Naive thymus-derived CD8-positive, alpha-beta T cell (primary cell): ENCODE data around the gene PAX7. TPM values are rescaled to one million over a fixed set of nuclear protein-coding genes. Genes with fewer than 3 reads are reported as not detected.

ENCODE experiments used
- ATAC-seq, 2 donors: fragments of 150-1000 bp; cut with Tn5 transposase in 1 of 2; sonication (Bioruptor Pico), chemical (Tn5 transposase) in 1 of 2; 1 replicate in 1 of 2; 2 replicates in 1 of 2; pipeline ENCODE4 v1.10.0; 2021; ENCODE audit warnings: mild to moderate bottlenecking in 2 of 2, moderate library complexity in 2 of 2
- POLR2A ChIA-PET: fragments of 350-600 bp; sonication (Branson Sonifier 250); formaldehyde crosslinking; loops from one replicate; lab custom pipeline; 2021; ENCODE audit warnings: antibody characterized with exemption; lab: Charles Lee
- DNase-seq, 10 donors: peaks; one replicate each; pipeline versions ENCODE4 v3.0.0 to v3.0.0-alpha.2; 2020 to 2022
- H3K27ac Mint-ChIP-seq, 10 donors: one replicate each; pipeline ENCODE4 v1.8.0; 2020 to 2022; ENCODE audit warnings: mild to moderate bottlenecking in 10 of 10, mixed read lengths in 10 of 10, moderate library complexity in 4 of 10, inconsistent platforms in 1 of 10
- H3K27me3 Mint-ChIP-seq, 5 donors: one replicate each; pipeline ENCODE4 v1.8.0; 2021 to 2022; ENCODE audit warnings: mixed read lengths in 5 of 5
- H3K36me3 Mint-ChIP-seq, 3 donors: one replicate each; pipeline ENCODE4 v1.8.0; 2020 to 2022; ENCODE audit warnings: mixed read lengths in 3 of 3, mild to moderate bottlenecking in 2 of 3, inconsistent platforms in 1 of 3
- H3K4me1 Mint-ChIP-seq, 4 donors: one replicate each; pipeline ENCODE4 v1.8.0; 2021 to 2022; ENCODE audit warnings: mixed read lengths in 4 of 4
- H3K4me3 Mint-ChIP-seq, 10 donors: one replicate each; pipeline ENCODE4 v1.8.0; 2020 to 2022; ENCODE audit warnings: mild to moderate bottlenecking in 10 of 10, mixed read lengths in 10 of 10, moderate library complexity in 6 of 10, inconsistent platforms in 1 of 10
- H3K9me3 Mint-ChIP-seq, 9 donors: one replicate each; pipeline ENCODE4 v1.8.0; 2020 to 2022; ENCODE audit warnings: mixed read lengths in 9 of 9, mild to moderate bottlenecking in 3 of 9, inconsistent platforms in 1 of 9, moderate library complexity in 1 of 9
- polyA plus RNA-seq, 3 donors: library from polyadenylated mRNA; unstranded; fragments of 300-500 nt; fragmentation: Illumina TruSeq; gene quantifications; one replicate each; pipeline ENCODE4 v1.2.3, GENCODE V29; 2021
- total RNA-seq, 8 experiments: library from RNA in 2 of 8; stranded (reverse) in 2 of 8; gene quantifications; one replicate each; pipeline ENCODE4 v1.2.3 and lab custom pipeline; 2021 to 2026

Gene PAX7
- total and polyA plus RNA-seq, 5 experiments from 2014 or later = not detected

- DNase-seq = no peak
- POLR2A ChIA-PET = no interaction called here
- H3K27ac Mint-ChIP-seq = no peak overlapping the region
- no peak overlapping the region for H3K4me3 Mint-ChIP-seq
- H3K36me3 Mint-ChIP-seq = no peaks in the 10 kb centered on the region
- peaks cover 0 to 14% (median 2%) of the 10 kb centered on the region in 5 donors for H3K27me3 Mint-ChIP-seq
- H3K9me3 Mint-ChIP-seq = no peaks in the 10 kb centered on the region
- ATAC-seq = no peak
- peaks cover 14 to 69% (median 42%) of the 10 kb centered on the region in 4 donors for H3K4me1 Mint-ChIP-seq
Measured at GRCh38 chr1:18658831-18659230, 28.2 kb downstream of the PAX7 start.

GRCh38 chr1:18661404-18662285 lies 31.0 kb downstream of the PAX7 start:
- Mint-ChIP-seq H3K27me3 (peaks cover 0 to 11% (median 2%) of the 10 kb centered on the region in 5 donors), H3K9me3 (no peaks in the 10 kb centered on the region), H3K36me3 (no peaks in the 10 kb centered on the region), H3K27ac (peak overlapping the region in 1 of 10 donors; percentile 14), H3K4me3 (peak overlapping the region in 2 of 10 donors; percentile 12 to 30), H3K4me1 (peaks cover 6 to 50% (median 27%) of the 10 kb centered on the region in 4 donors)
- ATAC-seq (no peak), DNase-seq (no peak)
- POLR2A ChIA-PET = no interaction called here

- Mint-ChIP-seq H3K4me1 (peaks cover 10 to 50% (median 31%) of the 10 kb centered on the region in 4 donors), H3K36me3 (no peaks in the 10 kb centered on the region), H3K9me3 (no peaks in the 10 kb centered on the region), H3K27ac (peak overlapping the region in 1 of 10 donors; percentile 14), H3K4me3 (no peak overlapping the region), H3K27me3 (peaks cover 0 to 14% (median 2%) of the 10 kb centered on the region in 5 donors)
- DNase-seq = no peak
- POLR2A ChIA-PET = no interaction called here
- no peak for ATAC-seq
Measured at GRCh38 chr1:18662286-18662639, 31.6 kb downstream of the PAX7 start.

DNA sequence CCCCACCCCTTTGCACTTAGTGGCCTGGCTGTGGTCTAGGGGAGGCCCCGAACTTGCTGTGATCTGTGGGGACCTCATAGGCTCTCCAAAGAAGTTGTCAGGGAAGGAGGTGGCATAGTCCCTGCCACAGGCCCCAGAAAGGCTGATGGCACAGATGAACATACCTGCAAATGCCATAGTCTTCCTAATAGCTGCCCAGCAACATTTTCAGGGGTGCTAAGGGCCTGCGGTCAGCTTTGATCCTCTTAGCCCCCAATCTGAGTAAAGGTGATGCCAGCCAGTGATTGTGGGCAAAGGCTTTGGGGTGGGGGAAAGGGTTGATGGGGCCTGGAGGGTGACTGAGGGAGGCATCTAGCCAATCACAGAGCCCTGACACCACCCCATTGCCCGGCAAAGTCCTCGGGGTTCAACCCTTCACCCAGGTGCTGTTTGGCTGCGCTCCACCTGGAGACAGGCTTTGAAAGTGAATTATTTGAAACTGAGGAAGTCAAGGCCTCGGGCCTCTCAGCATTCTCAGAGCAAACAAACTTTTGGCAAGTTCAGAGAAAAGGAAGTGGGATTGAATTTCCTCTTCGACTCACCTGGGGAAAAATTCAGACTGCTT lies 35.8 kb downstream of the PAX7 start:
- Mint-ChIP-seq H3K9me3 (no peaks in the 10 kb centered on the region), H3K4me3 (peak overlapping the region in 6 of 10 donors; percentile 21 to 63 (median 39)), H3K27me3 (peaks cover 0 to 7% (median 0%) of the 10 kb centered on the region in 5 donors), H3K4me1 (peaks cover 13 to 26% (median 21%) of the 10 kb centered on the region in 4 donors), H3K27ac (peak overlapping the region in 9 of 10 donors; percentile 16 to 85 (median 31)), H3K36me3 (no peaks in the 10 kb centered on the region)
- POLR2A ChIA-PET = no interaction called here
- DNase-seq (no peak), ATAC-seq (no peak)

DNA sequence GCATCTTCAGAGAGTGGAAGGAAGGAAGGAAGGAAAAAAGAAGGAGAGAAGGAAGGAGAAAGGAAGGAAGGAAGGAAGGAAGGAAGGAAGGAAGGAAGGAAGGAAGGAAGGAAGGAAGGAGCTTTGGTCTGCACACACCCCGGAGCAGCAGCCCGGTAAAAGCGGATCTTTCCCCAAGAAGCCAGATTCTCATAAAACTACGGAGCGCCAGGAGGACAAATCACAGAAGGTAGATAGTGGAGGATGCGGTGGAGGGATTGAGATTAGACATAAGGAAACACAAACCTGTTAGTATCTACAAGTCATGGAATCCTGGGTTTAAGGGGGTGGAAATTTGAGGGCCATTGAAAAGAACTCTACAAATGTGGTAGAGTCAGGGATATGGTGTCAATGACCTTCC lies 36.7 kb downstream of the PAX7 start:
- DNase-seq = no peak
- H3K27me3 Mint-ChIP-seq = peaks cover 0 to 7% (median 0%) of the 10 kb centered on the region in 5 donors
- peak overlapping the region in 3 of 10 donors; percentile 16 to 44 (median 43) for H3K27ac Mint-ChIP-seq
- no peaks in the 10 kb centered on the region for H3K36me3 Mint-ChIP-seq
- POLR2A ChIA-PET = no interaction called here
- no peak overlapping the region for H3K4me3 Mint-ChIP-seq
- H3K9me3 Mint-ChIP-seq = no peaks in the 10 kb centered on the region
- ATAC-seq = no peak
- peaks cover 12 to 17% (median 15%) of the 10 kb centered on the region in 4 donors for H3K4me1 Mint-ChIP-seq

- POLR2A ChIA-PET = no interaction called here
- no peaks in the 10 kb centered on the region for H3K9me3 Mint-ChIP-seq
- no peaks in the 10 kb centered on the region for H3K36me3 Mint-ChIP-seq
- DNase-seq (no peak), ATAC-seq (no peak)
- H3K4me3 Mint-ChIP-seq = no peak overlapping the region
- H3K4me1 Mint-ChIP-seq = peaks cover 12 to 17% (median 14%) of the 10 kb centered on the region in 4 donors
- peaks cover 0 to 7% (median 0%) of the 10 kb centered on the region in 5 donors for H3K27me3 Mint-ChIP-seq
- peak overlapping the region in 1 of 10 donors; percentile 25 for H3K27ac Mint-ChIP-seq
Measured at GRCh38 chr1:18668046-18668445, 37.4 kb downstream of the PAX7 start.

- Mint-ChIP-seq H3K36me3 (no peaks in the 10 kb centered on the region), H3K4me3 (no peak overlapping the region), H3K27ac (peak overlapping the region in 3 of 10 donors; percentile 14 to 40 (median 20)), H3K9me3 (no peaks in the 10 kb centered on the region), H3K4me1 (peaks cover 12 to 17% (median 14%) of the 10 kb centered on the region in 4 donors), H3K27me3 (peaks cover 0 to 7% (median 0%) of the 10 kb centered on the region in 5 donors)
- DNase-seq = no peak
- POLR2A ChIA-PET = no interaction called here
- no peak for ATAC-seq
Measured at GRCh38 chr1:18668750-18669404, 38.2 kb downstream of the PAX7 start.

GRCh38 chr1:18670121-18670867 lies 39.6 kb downstream of the PAX7 start:
- H3K4me1 Mint-ChIP-seq = peaks cover 12 to 20% (median 18%) of the 10 kb centered on the region in 4 donors
- H3K4me3 Mint-ChIP-seq = no peak overlapping the region
- DNase-seq (no peak), ATAC-seq (no peak)
- POLR2A ChIA-PET = no interaction called here
- H3K36me3 Mint-ChIP-seq = no peaks in the 10 kb centered on the region
- H3K27ac Mint-ChIP-seq = peak overlapping the region in 1 of 10 donors; percentile 53
- H3K9me3 Mint-ChIP-seq = no peaks in the 10 kb centered on the region
- peaks cover 0 to 5% (median 4%) of the 10 kb centered on the region in 5 donors for H3K27me3 Mint-ChIP-seq

- H3K9me3 Mint-ChIP-seq = no peaks in the 10 kb centered on the region
- H3K27me3 Mint-ChIP-seq = peaks cover 0 to 11% (median 6%) of the 10 kb centered on the region in 5 donors
- POLR2A ChIA-PET = no interaction called here
- ATAC-seq (no peak), DNase-seq (no peak)
- H3K4me1 Mint-ChIP-seq = peaks cover 15 to 26% (median 24%) of the 10 kb centered on the region in 4 donors
- H3K27ac Mint-ChIP-seq = peak overlapping the region in 2 of 10 donors; percentile 22 to 53
- H3K4me3 Mint-ChIP-seq = no peak overlapping the region
- no peaks in the 10 kb centered on the region for H3K36me3 Mint-ChIP-seq
Measured at GRCh38 chr1:18670868-18671225, 40.2 kb downstream of the PAX7 start.

GRCh38 chr1:18673976-18674375 lies 43.3 kb downstream of the PAX7 start:
- Mint-ChIP-seq H3K36me3 (no peaks in the 10 kb centered on the region), H3K4me3 (no peak overlapping the region), H3K27me3 (peaks cover 4 to 29% (median 10%) of the 10 kb centered on the region in 5 donors), H3K9me3 (no peaks in the 10 kb centered on the region), H3K4me1 (peaks cover 5 to 20% (median 13%) of the 10 kb centered on the region in 4 donors), H3K27ac (no peak overlapping the region)
- DNase-seq (no peak), ATAC-seq (no peak)
- POLR2A ChIA-PET = no interaction called here

- H3K27me3 Mint-ChIP-seq = peaks cover 10 to 35% (median 12%) of the 10 kb centered on the region in 5 donors
- H3K4me3 Mint-ChIP-seq = no peak overlapping the region
- DNase-seq (no peak), ATAC-seq (no peak)
- POLR2A ChIA-PET = no interaction called here
- H3K4me1 Mint-ChIP-seq = peaks cover 8 to 20% (median 13%) of the 10 kb centered on the region in 4 donors
- no peaks in the 10 kb centered on the region for H3K36me3 Mint-ChIP-seq
- no peak overlapping the region for H3K27ac Mint-ChIP-seq
- H3K9me3 Mint-ChIP-seq = no peaks in the 10 kb centered on the region
Measured at GRCh38 chr1:18676332-18676781, 45.7 kb downstream of the PAX7 start.

DNA sequence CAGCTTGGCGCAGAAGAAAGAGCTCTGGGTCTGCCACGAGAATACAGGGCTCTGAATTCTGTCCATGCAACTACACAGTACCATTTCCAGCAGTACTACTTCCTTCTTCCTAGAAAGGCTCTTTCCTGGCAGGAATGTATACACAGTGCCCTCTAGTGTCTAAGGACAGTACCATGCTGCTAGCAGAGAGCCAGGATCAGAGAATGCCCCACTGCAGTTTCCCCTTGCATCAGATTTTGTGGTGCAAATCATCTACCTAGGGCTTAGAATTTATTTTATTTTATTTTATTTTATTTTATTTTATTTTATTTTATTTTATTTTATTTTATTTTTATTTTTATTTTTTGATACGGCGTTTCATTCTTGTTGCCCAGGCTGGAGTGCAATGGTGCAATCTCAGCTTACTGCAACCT lies 50.8 kb downstream of the PAX7 start:
- POLR2A ChIA-PET = no interaction called here
- Mint-ChIP-seq H3K36me3 (no peaks in the 10 kb centered on the region), H3K9me3 (no peaks in the 10 kb centered on the region), H3K27me3 (peaks cover 4 to 35% (median 11%) of the 10 kb centered on the region in 5 donors), H3K27ac (no peak overlapping the region), H3K4me3 (no peak overlapping the region), H3K4me1 (peaks cover 2 to 10% (median 5%) of the 10 kb centered on the region in 4 donors)
- DNase-seq (peak in 5 of 10 donors; percentile 12 to 43 (median 30)), ATAC-seq (peak in 1 of 2 donors; percentile 35)
